Thoracic aorta (tissue), 2 donors: ENCODE data around the gene SIK2. TPM values are rescaled to one million over a fixed set of nuclear protein-coding genes. Genes with fewer than 3 reads are reported as not detected.
"Not testable (repeated sequence)": the region's sequence is repeated elsewhere in the genome, so short reads cannot be mapped to it uniquely, and the experiment has no call there.

Experiments
- ATAC-seq: fragments of 150-250 bp; one replicate; pipeline ENCODE4 v1.8.0; 2017; ENCODE audit warnings: low read depth; ENCODE audit not compliant: insufficient number of reproducible peaks, low FRiP score
- DNase-seq: peaks from one replicate; pipeline ENCODE4 v3.0.0-alpha.2; 2020; ENCODE audit warnings: low spot score
- H3K27ac ChIP-seq, 2 donors: fragments of 200-600 bp; sonication (generic); 1 replicate in 1 of 2; 2 replicates in 1 of 2; pipeline ENCODE4 v1.5.1; 2016; ENCODE audit warnings: mild to moderate bottlenecking in 2 of 2, moderate library complexity in 2 of 2
- H3K27me3 ChIP-seq: fragments of 200-600 bp; sonication (generic); replicated peaks from 2 replicates; pipeline ENCODE4 v1.6.0; 2016; ENCODE audit warnings: mild to moderate bottlenecking; ENCODE audit not compliant: insufficient read depth
- H3K36me3 ChIP-seq: fragments of 200-600 bp; sonication (generic); one replicate; pipeline ENCODE4 v1.5.1; 2016
- H3K4me1 ChIP-seq, 2 donors: fragments of 200-600 bp; sonication (generic); 1 replicate in 1 of 2; 2 replicates in 1 of 2; pipeline versions ENCODE4 v1.5.1 to v1.6.0; 2016; ENCODE audit warnings: low read depth in 2 of 2, mild to moderate bottlenecking in 1 of 2; ENCODE audit not compliant: control insufficient read depth in 1 of 2
- H3K4me3 ChIP-seq: fragments of 200-600 bp; sonication (generic); 2 replicates; pipeline ENCODE4 v1.5.1; 2016; ENCODE audit warnings: mild to moderate bottlenecking
- H3K9me3 ChIP-seq: fragments of 200-600 bp; sonication (generic); 2 replicates; pipeline ENCODE4 v1.5.1; 2016
- total RNA-seq, 2 donors: library from RNA; depleted of rRNA; stranded (reverse); fragments of >200 nt; gene quantifications; one replicate each; pipeline versions ENCODE4 v1.1.0 to v1.2.3, GENCODE V29; 2016
- TF ChIP-seq, protein P1 (sequence below): fragments of 200-600 bp; sonication (generic); IDR thresholded peaks from one replicate; pipeline ENCODE4 v1.5.1; 2019; ENCODE audit warnings: antibody characterized with exemption

The SIK2 gene
- total RNA-seq, 2 donors from 2014 or later = 9.9 to 15.0 TPM

DNA sequence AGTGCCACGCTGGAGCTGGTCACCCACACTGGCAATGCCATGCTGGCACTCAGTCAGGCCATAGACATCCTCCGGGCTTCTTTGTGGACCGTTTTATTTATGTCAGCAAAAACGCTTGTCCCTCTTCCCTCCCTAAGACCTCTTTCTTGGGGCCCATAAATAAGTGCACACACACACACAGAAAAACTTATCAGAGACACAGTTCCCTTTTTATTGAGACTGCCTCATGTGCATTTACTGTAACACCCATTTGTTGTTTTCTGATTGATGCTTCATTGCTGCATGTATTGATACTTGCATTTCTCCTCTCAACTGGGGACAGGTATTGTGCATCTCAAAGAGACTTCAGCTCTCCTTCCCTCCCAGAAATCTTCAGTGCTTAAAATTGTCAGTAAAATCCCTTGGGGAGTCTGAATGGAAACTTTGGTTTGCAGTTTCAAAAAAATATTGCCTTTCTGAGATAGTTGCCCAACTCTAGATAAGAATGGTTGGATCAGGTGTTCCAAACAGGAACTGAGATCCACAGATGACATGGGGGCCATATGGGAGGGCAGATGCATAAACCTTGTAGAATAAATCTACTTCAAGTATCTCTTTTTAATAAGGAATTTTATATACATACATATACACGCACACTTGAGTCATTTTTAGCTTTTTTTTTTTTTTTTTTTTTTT is 113.0 kb downstream of the SIK2 start:
- H3K4me3 ChIP-seq = no peak overlapping the region
- peaks cover 20% of the 10 kb centered on the region for H3K36me3 ChIP-seq
- H3K9me3 ChIP-seq = no peaks in the 10 kb centered on the region
- H3K27me3 ChIP-seq = no peaks in the 10 kb centered on the region
- DNase-seq (no peak), ATAC-seq (no peak)
- no peak overlapping the region for H3K27ac ChIP-seq
- H3K4me1 ChIP-seq = peaks cover 8 to 20% of the 10 kb centered on the region in 2 donors
- TF ChIP-seq, protein P1, sequence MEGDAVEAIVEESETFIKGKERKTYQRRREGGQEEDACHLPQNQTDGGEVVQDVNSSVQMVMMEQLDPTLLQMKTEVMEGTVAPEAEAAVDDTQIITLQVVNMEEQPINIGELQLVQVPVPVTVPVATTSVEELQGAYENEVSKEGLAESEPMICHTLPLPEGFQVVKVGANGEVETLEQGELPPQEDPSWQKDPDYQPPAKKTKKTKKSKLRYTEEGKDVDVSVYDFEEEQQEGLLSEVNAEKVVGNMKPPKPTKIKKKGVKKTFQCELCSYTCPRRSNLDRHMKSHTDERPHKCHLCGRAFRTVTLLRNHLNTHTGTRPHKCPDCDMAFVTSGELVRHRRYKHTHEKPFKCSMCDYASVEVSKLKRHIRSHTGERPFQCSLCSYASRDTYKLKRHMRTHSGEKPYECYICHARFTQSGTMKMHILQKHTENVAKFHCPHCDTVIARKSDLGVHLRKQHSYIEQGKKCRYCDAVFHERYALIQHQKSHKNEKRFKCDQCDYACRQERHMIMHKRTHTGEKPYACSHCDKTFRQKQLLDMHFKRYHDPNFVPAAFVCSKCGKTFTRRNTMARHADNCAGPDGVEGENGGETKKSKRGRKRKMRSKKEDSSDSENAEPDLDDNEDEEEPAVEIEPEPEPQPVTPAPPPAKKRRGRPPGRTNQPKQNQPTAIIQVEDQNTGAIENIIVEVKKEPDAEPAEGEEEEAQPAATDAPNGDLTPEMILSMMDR = no peak

DNA sequence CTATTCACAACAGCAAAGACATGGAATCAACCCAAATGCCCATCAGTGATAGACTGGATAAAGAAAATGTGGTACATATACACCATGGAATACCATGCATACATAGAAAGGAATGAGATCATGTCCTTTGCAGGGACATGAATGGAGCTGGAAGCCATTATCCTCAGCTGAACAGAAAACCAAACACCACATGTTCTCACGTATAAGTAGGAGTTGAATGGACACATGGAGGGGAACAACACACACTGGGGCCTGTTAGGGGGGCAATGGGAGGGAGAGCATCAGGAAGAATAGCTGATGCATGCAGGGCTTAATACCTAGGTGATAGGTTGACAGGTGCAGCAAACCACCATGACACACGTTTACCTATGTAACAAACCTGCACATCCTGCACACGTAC is 115.4 kb downstream of the SIK2 start:
- H3K27me3 ChIP-seq, H3K9me3 ChIP-seq, H3K4me3 ChIP-seq, DNase-seq, ATAC-seq, H3K27ac ChIP-seq: not testable (repeated sequence)
- H3K4me1 ChIP-seq = peaks cover 8 to 20% of the 10 kb centered on the region in 2 donors
- peaks cover 39% of the 10 kb centered on the region for H3K36me3 ChIP-seq

DNA sequence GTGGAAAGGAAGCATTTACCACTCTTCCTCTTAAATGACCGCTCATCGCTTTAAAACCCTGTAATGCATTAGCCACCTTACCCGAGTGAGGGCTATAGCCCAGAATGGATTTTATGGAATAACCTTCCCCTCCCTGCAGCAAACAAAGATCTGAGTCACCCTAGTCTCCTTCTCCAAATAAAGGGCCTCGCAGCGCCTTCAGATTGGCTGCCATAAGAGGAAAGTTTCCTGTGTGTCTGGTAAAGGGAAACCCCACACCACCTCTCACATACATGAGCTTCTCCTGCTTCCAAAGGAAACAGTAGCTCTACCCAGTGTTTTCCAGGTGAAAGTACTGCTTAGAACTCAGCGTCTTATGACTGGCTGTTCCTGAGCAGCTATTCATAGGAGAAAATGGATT is 116.2 kb downstream of the SIK2 start:
- TF ChIP-seq, protein P1 = no peak
- Histone ChIP-seq H3K27me3 (no peaks in the 10 kb centered on the region), H3K27ac (peak overlapping the region; percentile 64 to 67), H3K4me1 (peaks cover 8 to 20% of the 10 kb centered on the region in 2 donors), H3K4me3 (peak overlapping the region; percentile 32), H3K36me3 (peaks cover 42% of the 10 kb centered on the region), H3K9me3 (no peaks in the 10 kb centered on the region)
- DNase-seq = no peak
- peak; percentile 52 for ATAC-seq

DNA sequence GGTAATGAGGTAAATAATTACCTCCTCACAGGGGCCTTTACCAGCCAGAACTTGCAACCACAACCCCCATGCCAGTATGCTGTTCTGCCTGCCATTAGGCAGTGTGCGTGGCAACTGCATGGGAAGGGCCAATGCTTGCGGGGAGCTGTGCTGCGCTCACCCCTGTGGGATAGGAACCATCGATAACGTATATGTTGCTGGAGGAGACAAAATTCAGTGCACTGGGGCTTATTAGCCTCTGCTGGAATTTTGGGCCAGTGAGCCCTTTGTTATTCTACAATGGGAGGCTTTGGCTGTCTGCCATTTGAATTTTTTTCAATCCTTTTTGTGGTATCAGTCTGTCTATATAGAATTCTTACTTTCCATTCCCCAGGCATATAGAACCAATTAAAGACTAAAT is 116.6 kb downstream of the SIK2 start:
- TF ChIP-seq, protein P1 = no peak
- peaks cover 42% of the 10 kb centered on the region for H3K36me3 ChIP-seq

DNA sequence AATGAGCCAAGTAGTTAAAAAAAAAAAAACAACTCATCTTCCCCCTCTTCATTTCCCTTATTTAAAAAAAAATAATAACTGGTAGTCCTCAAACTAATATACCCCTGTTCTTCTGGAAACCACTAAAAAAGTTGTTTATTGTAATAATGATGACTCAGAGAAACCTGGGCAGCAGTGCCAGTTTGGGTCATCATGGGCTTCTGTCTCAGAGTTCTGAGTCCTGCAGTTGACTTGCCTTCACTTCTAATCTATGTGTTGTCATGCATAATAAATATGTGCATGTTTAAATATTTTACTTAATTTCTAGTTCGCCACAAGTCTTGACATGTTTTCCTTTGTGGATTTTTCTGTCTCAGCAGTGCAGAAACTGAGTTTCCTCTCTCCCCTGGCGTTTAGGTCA is 117.1 kb downstream of the SIK2 start:
- Histone ChIP-seq H3K27ac (no peak overlapping the region), H3K4me3 (no peak overlapping the region), H3K27me3 (no peaks in the 10 kb centered on the region), H3K9me3 (no peaks in the 10 kb centered on the region), H3K4me1 (peaks cover 8 to 20% of the 10 kb centered on the region in 2 donors), H3K36me3 (peaks cover 46% of the 10 kb centered on the region)
- ATAC-seq (no peak), DNase-seq (no peak)
- TF ChIP-seq, protein P1 = no peak

More for the DNA sequence above, 116.6 kb downstream of the SIK2 start:
- Histone ChIP-seq H3K9me3 (no peaks in the 10 kb centered on the region), H3K4me1 (peaks cover 8 to 20% of the 10 kb centered on the region in 2 donors), H3K4me3 (peak overlapping the region; percentile 32), H3K27me3 (no peaks in the 10 kb centered on the region), H3K27ac (peak overlapping the region; percentile 64 to 67)
- ATAC-seq (no peak), DNase-seq (no peak)
